HG03565 (cell line): Measurements from ENCODE around the gene C1R.

ENCODE experiments used
- ATAC-seq: cut with Tn5 transposase; IDR thresholded peaks from one replicate; pipeline ENCODE4 v1.9.1; 2021; ENCODE audit warnings: mild to moderate bottlenecking, moderate library complexity; ENCODE audit not compliant: unreplicated experiment

Gene C1R

GRCh38 chr12:7100239-7100638 is 8.0 kb upstream of the C1R start:
- no peak for ATAC-seq

DNA sequence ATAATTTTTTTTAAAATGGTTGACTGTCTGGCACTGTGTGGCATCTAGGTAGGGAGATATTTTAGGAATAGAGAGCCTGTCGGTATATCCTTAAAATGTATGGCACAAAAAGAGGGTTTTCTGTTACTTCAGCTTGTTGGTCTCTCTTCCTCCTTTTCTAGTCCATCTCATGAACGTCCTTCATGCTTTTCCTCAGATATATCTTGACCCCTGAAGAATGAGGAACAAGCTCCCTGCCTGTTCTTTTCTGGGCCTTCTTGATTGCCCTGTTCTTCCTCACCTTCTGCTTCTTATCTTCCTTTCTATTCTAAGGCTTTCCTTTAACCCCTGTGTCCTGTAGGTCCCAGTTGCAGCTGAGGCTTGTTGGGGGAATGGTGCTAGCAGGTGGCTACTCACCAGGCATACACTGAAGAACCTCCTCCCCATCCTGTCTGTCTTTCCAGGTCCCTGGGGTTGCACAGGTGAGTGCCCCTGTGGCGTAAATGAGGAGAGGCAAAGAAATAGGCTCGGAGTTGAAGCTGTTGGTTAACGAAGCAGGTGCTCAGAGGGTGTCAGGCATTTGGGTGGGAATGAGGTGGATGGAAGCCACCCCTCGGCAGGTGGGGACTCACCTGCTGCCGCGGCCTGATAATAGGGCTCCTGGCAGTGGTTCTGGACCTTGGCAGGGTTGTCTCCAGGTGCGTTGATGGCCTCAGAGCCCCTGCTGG is 7.2 kb upstream of the C1R start:
- ATAC-seq = no peak

- no peak for ATAC-seq
These were observed 4.7 kb upstream of the C1R start for GRCh38 chr12:7096979-7097378.

- no peak for ATAC-seq
These were observed 4.0 kb upstream of the C1R start for GRCh38 chr12:7096006-7096932.

DNA sequence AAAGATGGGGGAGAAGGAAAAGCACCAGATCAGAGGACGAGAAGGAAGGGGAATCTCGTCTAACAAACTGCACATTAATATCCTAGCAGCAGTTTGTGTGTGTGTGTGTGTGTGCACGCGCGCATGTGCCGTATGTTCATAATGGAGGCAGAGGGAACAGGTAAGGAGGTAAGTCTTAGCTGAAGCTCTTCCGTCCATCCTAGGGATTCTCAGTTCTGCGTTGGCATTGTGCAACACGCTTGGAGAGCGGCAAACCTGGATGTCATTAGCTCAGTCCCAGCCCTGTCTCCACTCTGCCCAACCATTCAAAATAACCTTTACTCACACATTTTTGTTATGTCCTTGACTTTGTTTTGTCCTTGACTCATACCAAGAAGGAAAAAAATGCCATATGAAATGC is 1.6 kb upstream of the C1R start:
- ATAC-seq = no peak

- no peak for ATAC-seq
These were observed 1.2 kb upstream of the C1R start for GRCh38 chr12:7093486-7093885.

DNA sequence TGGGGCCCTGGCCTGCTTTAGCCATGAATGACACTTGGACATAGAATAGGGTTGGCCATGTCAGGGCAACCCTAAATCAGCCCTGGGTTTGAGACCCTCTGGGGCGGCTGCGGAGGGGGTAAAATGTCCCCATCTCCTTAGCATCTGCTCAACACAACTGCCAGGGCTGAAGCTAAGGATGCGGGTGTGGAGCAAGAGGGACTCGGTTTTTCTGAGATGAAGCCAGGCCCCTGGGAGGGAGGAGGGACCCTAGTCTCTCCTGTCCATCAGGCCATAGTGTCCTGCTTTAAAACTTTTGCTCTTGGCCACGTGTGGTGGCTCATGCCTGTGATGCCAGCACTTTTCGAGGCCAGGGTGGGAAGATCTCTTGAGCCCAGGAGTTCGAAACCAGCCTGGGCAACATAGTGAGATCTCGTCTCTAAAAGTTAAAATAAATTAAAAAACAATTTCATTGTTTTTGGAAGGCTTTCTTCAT is 778 bp upstream of the C1R start:
- no peak for ATAC-seq

DNA sequence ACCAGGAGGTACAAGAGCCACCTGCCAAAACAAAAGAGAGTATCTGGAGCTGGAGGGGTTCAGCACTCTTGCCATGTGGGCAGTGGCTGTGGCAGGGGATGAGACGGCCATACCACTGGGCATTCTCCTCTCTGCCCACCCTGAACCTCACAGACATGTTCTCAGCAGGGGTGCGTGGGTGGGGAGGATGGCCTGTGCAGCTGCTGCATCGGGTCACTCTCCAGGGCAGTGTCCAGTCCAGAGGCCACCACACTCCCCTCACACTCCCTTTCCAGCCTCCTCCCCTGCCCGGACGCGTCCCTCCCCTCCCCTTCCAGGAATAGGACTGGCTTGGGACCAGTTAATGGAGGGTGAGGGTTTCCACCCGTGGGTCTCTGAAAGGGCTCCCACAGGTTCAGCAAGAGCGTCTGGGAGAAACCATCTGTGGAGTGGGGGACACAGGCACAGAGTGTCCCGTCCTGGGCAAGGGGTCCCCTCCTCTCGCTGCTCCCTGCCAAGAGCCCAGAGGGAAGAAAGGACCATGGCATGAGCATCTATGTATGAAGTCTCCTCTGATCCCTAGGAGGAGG is 501 bp downstream of the C1R start:
- no peak for ATAC-seq

DNA sequence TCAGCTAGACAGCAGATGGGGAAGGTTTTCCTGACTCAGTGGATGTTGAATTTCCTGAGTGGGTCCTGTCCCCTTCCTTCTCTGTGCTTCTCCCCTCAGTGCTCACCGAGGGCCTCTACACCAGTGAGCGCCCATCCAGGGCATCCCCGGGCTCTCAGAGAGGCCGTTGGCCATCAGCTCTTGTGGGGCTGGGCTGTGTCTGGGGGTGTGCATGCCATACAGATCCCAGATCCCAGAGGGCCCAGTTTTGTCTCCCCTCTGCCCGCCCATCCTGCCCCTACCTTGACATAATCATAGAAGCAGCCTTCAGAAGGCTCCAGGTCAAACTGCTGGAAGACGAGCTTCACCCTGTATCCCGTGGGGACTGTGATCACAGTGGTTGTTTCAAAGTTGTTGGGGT is 1.1 kb downstream of the C1R start:
- ATAC-seq = no peak

GRCh38 chr12:7090222-7090998 is 1.8 kb downstream of the C1R start:
- no peak for ATAC-seq

- no peak for ATAC-seq
These were observed 2.9 kb downstream of the C1R start for GRCh38 chr12:7089196-7089871.

DNA sequence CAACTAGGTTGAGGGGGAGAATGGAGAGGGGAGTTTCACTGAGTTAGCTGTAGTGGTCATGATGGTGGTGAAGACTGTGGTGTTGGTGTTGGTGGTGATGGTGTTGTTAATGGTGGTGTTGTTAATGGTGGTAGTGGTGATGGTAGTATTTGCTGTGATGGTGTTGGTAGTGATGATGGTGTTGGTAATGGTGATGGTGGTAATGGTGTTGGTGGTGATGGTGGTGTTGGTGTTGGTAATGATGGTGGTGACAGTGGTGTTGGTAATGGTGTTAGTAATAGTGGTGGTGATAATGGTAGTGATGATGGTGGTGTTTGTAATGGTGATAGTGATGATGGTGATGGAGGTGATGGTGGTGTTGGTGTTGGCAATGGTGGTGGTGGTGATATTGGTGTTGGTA is 9.1 kb downstream of the C1R start:
- no peak for ATAC-seq

GRCh38 chr12:7081037-7081436 is 11.2 kb downstream of the C1R start:
- ATAC-seq = no peak

DNA sequence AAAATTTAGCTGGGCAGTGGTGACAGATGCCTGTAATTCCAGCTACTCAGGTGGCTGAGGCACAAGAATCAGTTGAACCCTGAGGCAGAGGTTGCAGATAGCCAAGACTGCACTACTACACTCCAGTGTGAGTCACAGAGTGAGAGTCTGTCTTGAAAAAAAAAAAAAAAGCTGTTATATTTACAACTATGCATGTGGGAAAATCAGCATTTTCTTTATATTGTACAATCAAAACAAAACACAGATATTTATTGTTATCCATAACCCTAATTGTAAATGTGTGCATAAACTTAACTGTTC is 12.5 kb downstream of the C1R start:
- ATAC-seq = no peak

GRCh38 chr12:7078163-7078562 is 14.1 kb downstream of the C1R start:
- ATAC-seq = no peak

DNA sequence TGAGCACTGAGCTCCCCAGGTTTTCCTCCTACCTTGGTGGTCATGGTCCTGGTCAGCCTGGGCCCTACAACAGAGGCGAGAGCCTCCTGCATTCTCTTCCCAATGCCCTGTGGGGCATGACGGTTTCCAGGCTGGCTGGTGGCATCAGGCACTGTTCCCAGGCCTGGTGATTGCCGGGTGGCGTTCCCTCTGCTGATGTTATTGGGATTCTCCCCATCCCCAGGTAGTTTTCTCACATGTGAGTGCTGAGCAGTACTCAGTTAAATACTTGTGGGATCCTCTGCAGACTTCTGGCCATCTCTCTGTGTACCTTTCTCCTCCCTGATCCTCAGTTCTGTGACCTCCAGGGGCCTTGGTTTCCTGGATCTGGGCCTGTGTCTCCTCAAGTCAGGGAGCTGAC is 15.8 kb downstream of the C1R start:
- ATAC-seq = no peak

GRCh38 chr12:7075939-7076338 is 16.3 kb downstream of the C1R start:
- no peak for ATAC-seq

GRCh38 chr12:7075518-7075917 is 16.7 kb downstream of the C1R start:
- no peak for ATAC-seq

DNA sequence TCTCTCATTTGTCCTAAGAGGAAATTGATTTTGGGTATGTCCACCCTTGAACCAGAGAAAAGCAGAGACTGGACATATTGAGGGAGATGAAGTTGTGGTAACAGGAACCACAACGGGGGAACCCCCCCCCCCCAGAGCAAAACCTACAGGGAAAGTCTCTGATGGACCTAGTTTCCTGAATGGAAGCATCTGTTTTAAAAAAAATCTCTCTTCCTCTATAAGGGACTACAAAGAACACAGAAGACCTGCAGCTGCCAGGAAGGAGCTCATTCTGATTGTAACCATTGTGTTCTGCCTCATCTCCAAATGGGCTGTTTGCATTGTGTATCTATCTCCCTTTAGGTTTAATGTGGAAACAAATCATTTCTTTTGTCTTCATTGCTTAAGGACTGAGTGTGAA is 18.3 kb downstream of the C1R start:
- ATAC-seq = no peak

DNA sequence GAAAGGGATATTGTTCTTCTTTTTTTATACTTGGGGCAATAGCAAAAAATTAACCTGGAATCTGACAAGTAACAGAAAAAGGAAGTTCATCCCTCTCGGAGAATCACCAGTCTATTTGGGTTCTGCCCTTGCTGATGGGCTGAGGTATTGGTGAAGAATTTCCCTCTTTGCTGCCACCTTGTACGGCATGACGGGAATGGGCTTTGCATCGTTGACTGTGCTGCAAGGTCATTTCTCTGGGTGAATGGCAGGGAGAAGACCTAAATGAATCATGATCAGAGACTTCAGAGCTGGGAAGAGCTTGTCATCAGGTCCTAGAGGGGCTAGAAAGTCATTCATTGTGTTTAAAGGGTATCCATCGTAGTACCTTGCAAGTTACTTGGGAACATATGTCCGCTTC is 19.7 kb downstream of the C1R start:
- ATAC-seq = no peak

DNA sequence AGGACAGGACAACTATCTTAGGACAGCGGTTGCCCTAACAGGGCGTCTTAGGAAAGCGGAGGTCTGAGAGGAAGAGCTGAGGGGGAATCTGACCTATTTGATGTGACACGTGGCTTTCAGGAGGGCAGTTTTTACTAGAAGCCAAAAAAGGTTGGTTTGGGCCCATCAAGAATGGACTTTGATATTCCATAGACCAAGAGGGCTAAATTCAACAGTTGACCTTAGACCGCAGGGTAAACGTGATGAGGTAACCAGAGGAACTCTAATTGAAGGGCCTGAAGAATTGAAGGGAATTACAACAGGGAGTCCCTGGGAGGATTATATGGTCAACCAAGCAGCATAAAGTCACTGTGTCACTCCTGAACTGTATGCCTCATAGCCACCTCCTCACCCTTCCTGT is 20.2 kb downstream of the C1R start:
- no peak for ATAC-seq
